Measurements from ENCODE around the gene KRTAP3-1.

The KRTAP3-1 gene

GRCh38 chr17:40966848-40967247 is 42.1 kb downstream of the KRTAP3-1 start, which contains the start of gene KRT39:
TSS of gene KRT39 (minus strand) at chr17:40966948. CDS start at chr17:40966856, 92 bp downstream.
- H3K36me3 ChIP-seq (ENCODE audit: control insufficient read depth, insufficient read depth, low read length) = no peaks in the 10 kb centered on the region
- H3K4me2 ChIP-seq (ENCODE audit: low read length) = no peak within 1 kb of the TSS
- no peaks in the 10 kb centered on the region for H3K79me2 ChIP-seq
- no peaks in the 10 kb centered on the region for H3K9me3 ChIP-seq (ENCODE audit: control insufficient read depth, low read length)
- H3K4me3 ChIP-seq (ENCODE audit: low read depth, low read length) = no peak within 1 kb of the TSS
- TF ChIP-seq CTCF (IDR thresholded peaks at IDR 0.05) = no peak
- H3K4me1 ChIP-seq = no peaks in the 10 kb centered on the region
- no peaks in the 10 kb centered on the region for H3K27me3 ChIP-seq (ENCODE audit: control insufficient read depth, insufficient read depth, low read length)
- H2AFZ ChIP-seq = no peak within 1 kb of the TSS
- no peak within 1 kb of the TSS for H3K27ac ChIP-seq
- H3K9ac ChIP-seq = no peak within 1 kb of the TSS

- H3K4me2 ChIP-seq (ENCODE audit: low read length) = no peak overlapping the region
- no peak overlapping the region for H3K9ac ChIP-seq
- no peaks in the 10 kb centered on the region for H3K4me1 ChIP-seq
- no peaks in the 10 kb centered on the region for H3K27me3 ChIP-seq (ENCODE audit: control insufficient read depth, insufficient read depth, low read length)
- H3K27ac ChIP-seq = no peak overlapping the region
- TF ChIP-seq CTCF (IDR thresholded peaks at IDR 0.05) = peak; percentile 64
- no peaks in the 10 kb centered on the region for H3K36me3 ChIP-seq (ENCODE audit: control insufficient read depth, insufficient read depth, low read length)
- no peak overlapping the region for H2AFZ ChIP-seq
- H3K79me2 ChIP-seq = no peaks in the 10 kb centered on the region
- no peak overlapping the region for H3K4me3 ChIP-seq (ENCODE audit: low read depth, low read length)
- H3K9me3 ChIP-seq (ENCODE audit: control insufficient read depth, low read length) = no peaks in the 10 kb centered on the region
Observed at GRCh38 chr17:40963838-40964237, 45.1 kb downstream of the KRTAP3-1 start.

- Histone ChIP-seq H3K36me3 (ENCODE audit: control insufficient read depth, insufficient read depth, low read length) (no peaks in the 10 kb centered on the region), H2AFZ (no peak overlapping the region), H3K27ac (no peak overlapping the region), H3K4me3 (ENCODE audit: low read depth, low read length) (no peak overlapping the region), H3K9ac (no peak overlapping the region), H3K79me2 (no peaks in the 10 kb centered on the region), H3K27me3 (ENCODE audit: control insufficient read depth, insufficient read depth, low read length) (no peaks in the 10 kb centered on the region), H3K4me1 (no peaks in the 10 kb centered on the region), H3K9me3 (ENCODE audit: control insufficient read depth, low read length) (no peaks in the 10 kb centered on the region), H3K4me2 (ENCODE audit: low read length) (no peak overlapping the region)
- no peak for TF ChIP-seq CTCF (IDR thresholded peaks at IDR 0.05)
Observed at GRCh38 chr17:40962059-40962561, 46.8 kb downstream of the KRTAP3-1 start.

- Histone ChIP-seq H3K27ac (no peak overlapping the region), H3K4me2 (ENCODE audit: low read length) (no peak overlapping the region), H3K36me3 (ENCODE audit: control insufficient read depth, insufficient read depth, low read length) (no peaks in the 10 kb centered on the region), H3K79me2 (no peaks in the 10 kb centered on the region), H3K9me3 (ENCODE audit: control insufficient read depth, low read length) (no peaks in the 10 kb centered on the region), H3K4me1 (no peaks in the 10 kb centered on the region), H3K9ac (no peak overlapping the region), H3K4me3 (ENCODE audit: low read depth, low read length) (no peak overlapping the region), H3K27me3 (ENCODE audit: control insufficient read depth, insufficient read depth, low read length) (no peaks in the 10 kb centered on the region), H2AFZ (no peak overlapping the region)
- TF ChIP-seq CTCF (IDR thresholded peaks at IDR 0.05) = no peak
Observed at GRCh38 chr17:40961591-40961990, 47.3 kb downstream of the KRTAP3-1 start.

- Histone ChIP-seq H3K4me2 (ENCODE audit: low read length) (no peak overlapping the region), H3K4me3 (ENCODE audit: low read depth, low read length) (no peak overlapping the region), H3K9ac (no peak overlapping the region), H2AFZ (no peak overlapping the region), H3K36me3 (ENCODE audit: control insufficient read depth, insufficient read depth, low read length) (no peaks in the 10 kb centered on the region), H3K27ac (no peak overlapping the region), H3K4me1 (no peaks in the 10 kb centered on the region), H3K27me3 (ENCODE audit: control insufficient read depth, insufficient read depth, low read length) (no peaks in the 10 kb centered on the region), H3K9me3 (ENCODE audit: control insufficient read depth, low read length) (no peaks in the 10 kb centered on the region), H3K79me2 (no peaks in the 10 kb centered on the region)
- TF ChIP-seq CTCF (IDR thresholded peaks at IDR 0.05) = no peak
Observed at GRCh38 chr17:40960144-40960543, 48.8 kb downstream of the KRTAP3-1 start.

Data from parathyroid adenoma (tissue), 2 donors.